HepG2 (cell line): ENCODE measurements around the gene NRG4. TPM values are rescaled to one million over a fixed set of nuclear protein-coding genes. Genes with fewer than 3 reads are reported as not detected.

ENCODE experiments used
- ATAC-seq: fragments of 200-7000 bp; cut with Tn5 transposase; 3 replicates; pipeline ENCODE4 v1.9.1; 2020; ENCODE audit warnings: mild to moderate bottlenecking, moderate library complexity
- BruUV-seq: library from RNA; stranded (reverse); fragments of 400-500 nt; replicated peaks from 2 replicates; lab custom pipeline; 2021; lab: Mats Ljungman, UMichigan
- CTCF ChIA-PET: fragments of 300-600 bp; formaldehyde crosslinking; extraction: SDS; loops from one replicate; lab custom pipeline; 2021; ENCODE audit warnings: low total read pairs, inconsistent platforms, low intra/inter-chr PET ratio; lab: Yijun Ruan, JAX
- POLR2A ChIA-PET: fragments of 350-600 bp; sonication (Branson Sonifier 250); formaldehyde crosslinking; loops from one replicate; lab custom pipeline; 2020; ENCODE audit warnings: antibody characterized with exemption, inconsistent platforms; lab: Yijun Ruan, JAX
- DNase-seq: peaks from one replicate; pipeline ENCODE4 v3.0.0-alpha.2; 2015; ENCODE audit warnings: low spot score
- FAIRE-seq: peaks from 3 replicates; lab custom pipeline; 2011; peaks lifted over from hg19 to GRCh38; lab: Jason Lieb, UNC
- H2AFZ ChIP-seq: one replicate; pipeline ENCODE4 v1.6.1; 2011; ENCODE audit warnings: low read length, inconsistent platforms
- H3K27ac ChIP-seq: fragments of 300-600 bp; 3 replicates; pipeline ENCODE4 v1.8.0; 2011; ENCODE audit warnings: mixed run types, mild to moderate bottlenecking, mixed read lengths, low read length, inconsistent platforms; ENCODE audit not compliant: insufficient read depth; ENCODE audit errors: extremely low read length
- H3K27me3 ChIP-seq, 2 experiments: fragments of 200-600 bp in 1 of 2; 2 replicates in 1 of 2; 3 replicates in 1 of 2; pipeline versions ENCODE4 v1.6.0 to v1.8.0; 2011; ENCODE audit warnings: low read length in 2 of 2, mild to moderate bottlenecking in 2 of 2, moderate library complexity in 2 of 2, inconsistent platforms in 1 of 2; ENCODE audit not compliant: insufficient read depth in 2 of 2, control insufficient read depth in 1 of 2
- H3K36me3 ChIP-seq, 2 experiments: fragments of 200-600 bp in 1 of 2; replicated peaks in 1 of 2; 2 replicates in 1 of 2; 3 replicates in 1 of 2; pipeline versions ENCODE4 v1.5.1 to v1.8.0; 2011; ENCODE audit warnings: low read length in 2 of 2, inconsistent platforms in 1 of 2; ENCODE audit not compliant: insufficient read depth in 2 of 2, control insufficient read depth in 1 of 2
- H3K4me1 ChIP-seq: 2 replicates; pipeline ENCODE4 v1.5.1; 2012; ENCODE audit warnings: low read length, inconsistent platforms; ENCODE audit not compliant: insufficient read depth
- H3K4me2 ChIP-seq: 2 replicates; pipeline ENCODE4 v1.6.0; 2011; ENCODE audit warnings: low read depth, low read length, inconsistent platforms
- H3K4me3 ChIP-seq, 3 experiments: fragments of 200-600 bp in 1 of 3; sonication (generic), shearing (Covaris generic) in 1 of 3; replicated peaks in 1 of 3; 2 replicates each; pipeline ENCODE4 v1.5.1; 2011 to 2016; ENCODE audit warnings: low read length in 3 of 3, inconsistent platforms in 2 of 3, low read depth in 2 of 3, mild to moderate bottlenecking in 2 of 3, control low read depth in 1 of 3, mixed read lengths in 1 of 3; ENCODE audit not compliant: insufficient read depth in 1 of 3
- H3K79me2 ChIP-seq: one replicate; pipeline ENCODE4 v1.6.1; 2011; ENCODE audit warnings: low read length, inconsistent platforms; ENCODE audit not compliant: insufficient read depth
- H3K9ac ChIP-seq: 2 replicates; pipeline ENCODE4 v1.6.0; 2011; ENCODE audit warnings: mild to moderate bottlenecking, low read depth, low read length, inconsistent platforms; ENCODE audit not compliant: insufficient read depth
- H3K9me3 ChIP-seq: 2 replicates; pipeline ENCODE4 v1.5.1; 2012; ENCODE audit warnings: mild to moderate bottlenecking, low read length
- H4K20me1 ChIP-seq: 2 replicates; pipeline ENCODE4 v1.6.0; 2011; ENCODE audit warnings: inconsistent platforms, mild to moderate bottlenecking, low read length, moderate library complexity; ENCODE audit not compliant: insufficient read depth
- ARID2 ChIP-seq: sonication (generic); formaldehyde crosslinking; IDR thresholded peaks from 2 replicates; pipeline ENCODE4 v1.8.1; 2022; ENCODE audit warnings: mild to moderate bottlenecking, missing genetic modification reagents, borderline replicate concordance
- GATAD2A ChIP-seq: IDR thresholded peaks from 2 replicates; pipeline ENCODE4 v1.6.1; 2016
- SALL2 ChIP-seq: sonication (generic); formaldehyde crosslinking; IDR thresholded peaks from 2 replicates; pipeline ENCODE4 v1.8.1; 2023; ENCODE audit warnings: mild to moderate bottlenecking, missing genetic modification reagents, inconsistent platforms
- SMAD9 ChIP-seq: sonication (generic); formaldehyde crosslinking; IDR thresholded peaks from 2 replicates; pipeline ENCODE4 v1.5.1; 2020; ENCODE audit warnings: mild to moderate bottlenecking, missing genetic modification reagents
- TFDP2 ChIP-seq: sonication (generic); formaldehyde crosslinking; IDR thresholded peaks from 2 replicates; pipeline ENCODE4 v1.4.0; 2020; ENCODE audit warnings: missing genetic modification reagents
- ZMAT3 ChIP-seq: sonication (generic); formaldehyde crosslinking; conservative IDR thresholded peaks from 2 replicates; pipeline ENCODE4 v1.7.0; 2021; ENCODE audit warnings: missing genetic modification reagents
- ZNF230 ChIP-seq: sonication (generic); formaldehyde crosslinking; IDR thresholded peaks from 2 replicates; pipeline ENCODE4 v1.4.0; 2020; ENCODE audit warnings: mild to moderate bottlenecking, missing genetic modification reagents
- ZNF598 ChIP-seq: sonication (generic); formaldehyde crosslinking; IDR thresholded peaks from 2 replicates; pipeline ENCODE4 v1.5.1; 2020; ENCODE audit warnings: mild to moderate bottlenecking, missing genetic modification reagents, borderline replicate concordance
- WGBS: methylation state at CpG from one replicate; pipeline ENCODE4 v1.1.6; 2017; ENCODE audit warnings: low lambda C conversion rate; 5-methylcytosine and 5-hydroxymethylcytosine counted together
- in situ Hi-C: cut with HindIII; loops from 2 replicates; pipeline ENCODE4 v1.10.0; 2017; ENCODE audit warnings: low pct_unique_long_range_greater_than_20kb; ENCODE audit not compliant: extremely low pct_ligation_motif_present
- intact Hi-C: fragments of 100-400 bp; cut with micrococcal nuclease; formaldehyde crosslinking; loops from one replicate; pipeline ENCODE4 v1.10.0; 2022; ENCODE audit not compliant: unreplicated experiment
- polyA plus RNA-seq, 8 experiments: library from polyadenylated mRNA; depleted of rRNA in 3 of 8; stranded (reverse) in 7 of 8; unstranded in 1 of 8; fragments of >200 nt; fragmentation: Illumina TruSeq in 4 of 8; extraction: Trizol in 4 of 8; gene quantifications; 2 replicates each; pipeline versions ENCODE4 v1.2.1 to v1.2.3, GENCODE V29; 2011 to 2016; ENCODE audit warnings: low read depth in 4 of 8, missing spikeins in 1 of 8, mixed read lengths in 1 of 8; ENCODE audit not compliant: insufficient read depth in 1 of 8
- total RNA-seq, 5 experiments: library from RNA; depleted of rRNA; stranded (reverse); fragments of >200 nt; fragmentation: Illumina TruSeq; extraction: Trizol; gene quantifications; 2 replicates each; pipeline ENCODE4 v1.2.3, GENCODE V29; 2016; ENCODE audit warnings: low read depth in 1 of 5

NRG4 gene
- total and polyA plus RNA-seq, 2 of the 13 experiments (the other 11 are each of a cell fraction or from before 2014, with no cell fraction given): 0.01 TPM; not detected in 1

GRCh38 chr15:75926931-75927330 is 85.3 kb downstream of the NRG4 start:
- H3K79me2 ChIP-seq: peaks cover 41% of the 10 kb centered on the region
- FAIRE-seq: no peak
- ATAC-seq: no peak
- no peak overlapping the region for H3K27ac ChIP-seq
- no peak overlapping the region for H2AFZ ChIP-seq
- POLR2A ChIA-PET: no interaction called here
- H3K9ac ChIP-seq: no peak overlapping the region
- TF ChIP-seq ARID2 (CRISPR knock-in tag): no peak
- no peak for TF ChIP-seq ZNF230
- TF ChIP-seq ZNF598 (CRISPR knock-in tag): no peak
- CTCF ChIA-PET: no interaction called here
- H3K4me1 ChIP-seq: no peaks in the 10 kb centered on the region
- H3K4me3 ChIP-seq: no peak overlapping the region
- no TSS peak for BruUV-seq
- H3K27me3 ChIP-seq: no peaks in the 10 kb centered on the region
- no peaks in the 10 kb centered on the region for H3K9me3 ChIP-seq
- in situ Hi-C loops: loop anchor here (10.0 kb wide), 2 partner anchors 112 to 202 kb away; a partner anchor contains a TSS
- no peak overlapping the region for H3K4me2 ChIP-seq
- peaks cover 14 to 84% of the 10 kb centered on the region in 2 experiments for H3K36me3 ChIP-seq
- intact Hi-C loops: loop anchor here (10.0 kb wide), 1 partner anchor 202 kb away; a partner anchor contains a TSS
- 95% methylated on average over 3 of the region's 3 CpGs for WGBS
- H4K20me1 ChIP-seq: peaks cover 4% of the 10 kb centered on the region; the same call in 1 of the 2 replicates
- DNase-seq: no peak

- Histone ChIP-seq H3K9ac (no peak overlapping the region), H2AFZ (no peak overlapping the region), H3K27ac (no peak overlapping the region), H4K20me1 (peaks cover 4% of the 10 kb centered on the region; the same call in 1 of the 2 replicates), H3K4me3 (no peak overlapping the region), H3K27me3 (no peaks in the 10 kb centered on the region), H3K36me3 (peaks cover 8 to 76% of the 10 kb centered on the region in 2 experiments), H3K4me2 (no peak overlapping the region), H3K9me3 (no peaks in the 10 kb centered on the region), H3K4me1 (no peaks in the 10 kb centered on the region), H3K79me2 (peaks cover 47% of the 10 kb centered on the region)
- no TSS peak for BruUV-seq
- POLR2A ChIA-PET: no interaction called here
- 100% methylated on average over 2 of the region's 2 CpGs for WGBS
- intact Hi-C loops (loop anchor here (10.0 kb wide), 1 partner anchor 201 kb away; a partner anchor contains a TSS), in situ Hi-C loops (loop anchor here (10.0 kb wide), 2 partner anchors 111 to 201 kb away; a partner anchor contains a TSS)
- TF ChIP-seq GATAD2A (CRISPR knock-in tag): no peak
- TF ChIP-seq SALL2: no peak
- no peak for TF ChIP-seq TFDP2 (CRISPR knock-in tag)
- TF ChIP-seq ZMAT3 (CRISPR knock-in tag): no peak
- TF ChIP-seq SMAD9 (CRISPR knock-in tag): no peak
- no peak for DNase-seq
- CTCF ChIA-PET: no interaction called here
- FAIRE-seq: no peak
- ATAC-seq: no peak
These were observed 86.8 kb downstream of the NRG4 start for GRCh38 chr15:75925440-75925839.
